ENCODE data around the gene CNTN4.

CNTN4 gene

DNA sequence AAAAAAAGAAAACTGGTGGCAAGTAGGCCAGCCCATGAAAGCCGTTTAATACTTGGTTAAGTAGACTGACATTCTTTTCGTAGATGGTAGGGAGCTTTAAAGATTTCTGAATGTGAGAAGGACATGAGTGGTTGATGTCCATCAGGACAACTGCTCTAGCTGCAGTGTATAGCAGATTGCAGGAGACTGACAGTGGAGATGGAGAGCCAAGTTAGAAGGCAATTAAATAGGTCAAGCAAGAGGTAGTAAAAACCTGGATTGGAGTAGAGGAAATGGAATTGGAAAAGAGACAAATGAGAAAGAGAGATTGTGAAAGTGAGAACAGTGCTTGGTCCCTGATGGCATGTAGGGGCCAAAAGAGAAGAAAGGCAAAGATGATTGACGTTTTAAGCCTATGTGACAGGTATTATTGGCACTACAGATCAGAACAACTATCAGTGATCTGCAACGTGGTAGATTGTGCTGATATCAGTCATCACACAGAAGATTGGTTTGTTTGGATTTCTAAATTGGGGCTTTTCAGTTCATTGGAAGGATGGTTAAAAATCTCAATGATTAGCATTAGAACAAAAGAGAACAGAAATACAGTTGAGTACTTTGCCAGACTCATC is 74.0 kb downstream of the CNTN4 start:
- TF ChIP-seq, protein P1, sequence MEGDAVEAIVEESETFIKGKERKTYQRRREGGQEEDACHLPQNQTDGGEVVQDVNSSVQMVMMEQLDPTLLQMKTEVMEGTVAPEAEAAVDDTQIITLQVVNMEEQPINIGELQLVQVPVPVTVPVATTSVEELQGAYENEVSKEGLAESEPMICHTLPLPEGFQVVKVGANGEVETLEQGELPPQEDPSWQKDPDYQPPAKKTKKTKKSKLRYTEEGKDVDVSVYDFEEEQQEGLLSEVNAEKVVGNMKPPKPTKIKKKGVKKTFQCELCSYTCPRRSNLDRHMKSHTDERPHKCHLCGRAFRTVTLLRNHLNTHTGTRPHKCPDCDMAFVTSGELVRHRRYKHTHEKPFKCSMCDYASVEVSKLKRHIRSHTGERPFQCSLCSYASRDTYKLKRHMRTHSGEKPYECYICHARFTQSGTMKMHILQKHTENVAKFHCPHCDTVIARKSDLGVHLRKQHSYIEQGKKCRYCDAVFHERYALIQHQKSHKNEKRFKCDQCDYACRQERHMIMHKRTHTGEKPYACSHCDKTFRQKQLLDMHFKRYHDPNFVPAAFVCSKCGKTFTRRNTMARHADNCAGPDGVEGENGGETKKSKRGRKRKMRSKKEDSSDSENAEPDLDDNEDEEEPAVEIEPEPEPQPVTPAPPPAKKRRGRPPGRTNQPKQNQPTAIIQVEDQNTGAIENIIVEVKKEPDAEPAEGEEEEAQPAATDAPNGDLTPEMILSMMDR (IDR thresholded peaks at IDR 0.05; ENCODE audit: low read depth, low read length, missing control alignments) = no peak
- no peak overlapping the region for H3K4me3 ChIP-seq (ENCODE audit: low read depth, low read length)
- no peak for DNase-seq (ENCODE audit: low read depth)

DNA sequence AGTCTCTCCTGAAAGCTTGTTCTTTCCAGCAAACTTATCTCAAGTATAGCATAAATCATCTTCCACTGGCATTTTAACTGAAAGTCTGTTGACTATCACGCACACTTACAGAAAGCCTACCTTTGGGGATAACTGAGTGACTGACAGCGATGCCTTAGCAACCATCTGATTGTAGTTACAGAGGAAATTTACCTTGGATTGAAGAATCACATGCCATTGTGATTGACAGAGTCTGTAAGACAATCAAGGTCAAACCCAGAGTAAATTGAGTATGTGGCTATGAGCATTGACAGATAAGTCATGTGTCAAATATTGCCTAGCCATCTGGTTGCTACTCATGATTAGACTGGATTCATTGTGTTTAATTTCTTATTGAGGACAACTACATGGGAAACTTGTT is 82.0 kb downstream of the CNTN4 start:
- TF ChIP-seq, protein P1 (IDR thresholded peaks at IDR 0.05; ENCODE audit: low read depth, low read length, missing control alignments) = no peak
- no peak for DNase-seq (ENCODE audit: low read depth)
- no peak overlapping the region for H3K4me3 ChIP-seq (ENCODE audit: low read depth, low read length)

GRCh38 chr3:2198776-2199279 is 100.2 kb downstream of the CNTN4 start:
- no peak overlapping the region for H3K4me3 ChIP-seq (ENCODE audit: low read depth, low read length)
- DNase-seq (ENCODE audit: low read depth) = no peak
- TF ChIP-seq, protein P1 (IDR thresholded peaks at IDR 0.05; ENCODE audit: low read depth, low read length, missing control alignments) = no peak

DNA sequence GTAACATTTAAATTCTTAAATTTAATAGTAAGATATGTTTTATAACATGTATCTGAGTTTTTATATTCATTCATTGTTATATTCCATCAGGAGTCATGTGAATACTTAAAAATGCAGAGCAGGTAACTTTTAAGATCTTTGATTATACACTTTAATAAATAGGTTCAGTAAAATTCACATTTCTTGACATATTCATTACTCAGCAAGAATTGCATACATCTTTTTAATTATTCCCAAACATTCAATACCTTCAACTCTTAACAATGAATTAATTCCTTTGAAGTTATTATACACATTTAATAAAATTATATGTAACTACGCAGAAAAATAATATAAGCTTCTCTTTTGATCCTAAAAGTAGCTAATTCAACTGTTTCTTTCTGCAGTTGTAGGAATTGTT is 105.4 kb downstream of the CNTN4 start:
- no peak overlapping the region for H3K4me3 ChIP-seq (ENCODE audit: low read depth, low read length)
- TF ChIP-seq, protein P1 (IDR thresholded peaks at IDR 0.05; ENCODE audit: low read depth, low read length, missing control alignments) = no peak
- DNase-seq (ENCODE audit: low read depth) = no peak

- TF ChIP-seq, protein P1 (IDR thresholded peaks at IDR 0.05; ENCODE audit: low read depth, low read length, missing control alignments) = no peak
- DNase-seq (ENCODE audit: low read depth) = no peak
- H3K4me3 ChIP-seq (ENCODE audit: low read depth, low read length) = no peak overlapping the region
These were observed 107.0 kb downstream of the CNTN4 start for GRCh38 chr3:2205692-2206091.

DNA sequence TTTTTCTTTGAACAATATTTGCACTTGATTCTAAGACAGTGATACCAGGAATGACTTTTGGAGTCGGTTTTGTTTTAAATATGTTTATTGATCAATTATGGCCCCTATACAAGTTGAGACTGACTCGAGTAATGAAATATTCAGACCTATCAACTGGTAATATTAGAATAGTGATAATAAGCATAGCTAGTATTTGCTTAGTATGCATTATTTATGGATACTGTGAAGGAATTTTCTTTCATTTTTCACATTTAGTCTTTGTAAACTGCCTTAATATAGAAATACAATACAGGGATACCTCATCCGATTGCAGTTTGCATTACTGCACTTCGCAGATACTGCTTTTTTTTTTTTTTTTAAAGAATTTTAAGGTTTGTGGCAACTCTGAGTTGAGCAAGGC is 107.9 kb downstream of the CNTN4 start:
- no peak overlapping the region for H3K4me3 ChIP-seq (ENCODE audit: low read depth, low read length)
- no peak for DNase-seq (ENCODE audit: low read depth)
- TF ChIP-seq, protein P1 (IDR thresholded peaks at IDR 0.05; ENCODE audit: low read depth, low read length, missing control alignments) = no peak

GRCh38 chr3:2211568-2211967 is 112.9 kb downstream of the CNTN4 start:
- H3K4me3 ChIP-seq (ENCODE audit: low read depth, low read length) = no peak overlapping the region
- TF ChIP-seq, protein P1 (IDR thresholded peaks at IDR 0.05; ENCODE audit: low read depth, low read length, missing control alignments) = no peak
- no peak for DNase-seq (ENCODE audit: low read depth)
